ENCODE data around the gene GLI3.

The GLI3 gene

GRCh38 chr7:42168512-42168911, 68.5 kb downstream of the GLI3 start:
- TF ChIP-seq CTCF (IDR thresholded peaks at IDR 0.05; ENCODE audit: low read depth, low read length) = no peak
- in situ Hi-C loops (cut with HindIII; ENCODE audit: low sequenced_read_pairs) = no loop called here
- no peak overlapping the region for H3K4me3 ChIP-seq (ENCODE audit: low read depth, low read length)
- DNase-seq (ENCODE audit: low read depth, low spot score) = no peak

- no peak for DNase-seq (ENCODE audit: low read depth, low spot score)
- in situ Hi-C loops (cut with HindIII; ENCODE audit: low sequenced_read_pairs) = no loop called here
- no peak for TF ChIP-seq CTCF (IDR thresholded peaks at IDR 0.05; ENCODE audit: low read depth, low read length)
Observed at GRCh38 chr7:42167631-42168236, 69.3 kb downstream of the GLI3 start.

GRCh38 chr7:42167206-42167605, 69.8 kb downstream of the GLI3 start:
- H3K4me3 ChIP-seq (ENCODE audit: low read depth, low read length) = no peak overlapping the region
- TF ChIP-seq CTCF (IDR thresholded peaks at IDR 0.05; ENCODE audit: low read depth, low read length) = no peak
- in situ Hi-C loops (cut with HindIII; ENCODE audit: low sequenced_read_pairs) = no loop called here
- no peak for DNase-seq (ENCODE audit: low read depth, low spot score)

More at GRCh38 chr7:42167631-42168236, 69.3 kb downstream of the GLI3 start:
- H3K4me3 ChIP-seq (ENCODE audit: low read depth, low read length) = no peak overlapping the region

GRCh38 chr7:42164881-42165428, 72.1 kb downstream of the GLI3 start:
- in situ Hi-C loops (cut with HindIII; ENCODE audit: low sequenced_read_pairs) = no loop called here
- no peak for TF ChIP-seq CTCF (IDR thresholded peaks at IDR 0.05; ENCODE audit: low read depth, low read length)
- DNase-seq (ENCODE audit: low read depth, low spot score) = no peak
- no peak overlapping the region for H3K4me3 ChIP-seq (ENCODE audit: low read depth, low read length)

GRCh38 chr7:42162560-42163325, 74.3 kb downstream of the GLI3 start:
- no peak for TF ChIP-seq CTCF (IDR thresholded peaks at IDR 0.05; ENCODE audit: low read depth, low read length)
- in situ Hi-C loops (cut with HindIII; ENCODE audit: low sequenced_read_pairs) = no loop called here

GRCh38 chr7:42161719-42162118, 75.3 kb downstream of the GLI3 start:
- no peak for DNase-seq (ENCODE audit: low read depth, low spot score)
- H3K4me3 ChIP-seq (ENCODE audit: low read depth, low read length) = no peak overlapping the region
- in situ Hi-C loops (cut with HindIII; ENCODE audit: low sequenced_read_pairs) = no loop called here
- no peak for TF ChIP-seq CTCF (IDR thresholded peaks at IDR 0.05; ENCODE audit: low read depth, low read length)

More at GRCh38 chr7:42162560-42163325, 74.3 kb downstream of the GLI3 start:
- DNase-seq (ENCODE audit: low read depth, low spot score) = no peak
- H3K4me3 ChIP-seq (ENCODE audit: low read depth, low read length) = no peak overlapping the region

All from astrocyte of the spinal cord (primary cell).